ENCODE data around the gene MS4A6E.
A peak's percentile ranks its signal among the peaks of the same experiment; 100 is the strongest.

The MS4A6E gene

DNA sequence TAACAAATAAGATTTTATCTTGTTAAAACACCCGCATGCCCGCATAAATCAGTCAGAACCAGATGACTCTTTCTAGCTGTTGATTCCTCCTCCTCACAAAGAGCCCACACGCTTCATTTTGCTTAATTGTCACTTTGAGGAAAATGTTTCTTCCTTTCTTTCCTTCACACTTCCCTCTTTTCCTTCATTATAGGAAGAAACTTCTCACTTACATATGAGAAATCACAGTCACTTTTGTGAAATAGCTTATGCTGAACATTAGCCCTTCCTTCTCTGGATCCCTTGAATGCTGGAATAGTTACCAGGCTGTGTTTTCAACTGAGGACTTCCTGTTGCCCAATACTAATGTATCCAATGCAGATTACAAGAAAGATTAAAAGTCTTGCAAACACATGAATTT is 5.8 kb downstream of the MS4A6E start:
- H3K36me3 ChIP-seq, result no peaks in the 10 kb centered on the region
- H3K4me2 ChIP-seq, result no peak overlapping the region
- TF ChIP-seq Cebpa-rat (IDR thresholded peaks at IDR 0.05), result no peak
- no peak overlapping the region for H3K27ac ChIP-seq
- peaks cover 10% of the 10 kb centered on the region; the same call in 1 of the 2 replicates for H3K9me3 ChIP-seq
- H4K20me1 ChIP-seq, result no peaks in the 10 kb centered on the region
- peaks cover 12% of the 10 kb centered on the region for H3K4me1 ChIP-seq
- H3K4me3 ChIP-seq, result no peak overlapping the region
- no peak overlapping the region for H3K9ac ChIP-seq
- no peaks in the 10 kb centered on the region for H3K27me3 ChIP-seq

DNA sequence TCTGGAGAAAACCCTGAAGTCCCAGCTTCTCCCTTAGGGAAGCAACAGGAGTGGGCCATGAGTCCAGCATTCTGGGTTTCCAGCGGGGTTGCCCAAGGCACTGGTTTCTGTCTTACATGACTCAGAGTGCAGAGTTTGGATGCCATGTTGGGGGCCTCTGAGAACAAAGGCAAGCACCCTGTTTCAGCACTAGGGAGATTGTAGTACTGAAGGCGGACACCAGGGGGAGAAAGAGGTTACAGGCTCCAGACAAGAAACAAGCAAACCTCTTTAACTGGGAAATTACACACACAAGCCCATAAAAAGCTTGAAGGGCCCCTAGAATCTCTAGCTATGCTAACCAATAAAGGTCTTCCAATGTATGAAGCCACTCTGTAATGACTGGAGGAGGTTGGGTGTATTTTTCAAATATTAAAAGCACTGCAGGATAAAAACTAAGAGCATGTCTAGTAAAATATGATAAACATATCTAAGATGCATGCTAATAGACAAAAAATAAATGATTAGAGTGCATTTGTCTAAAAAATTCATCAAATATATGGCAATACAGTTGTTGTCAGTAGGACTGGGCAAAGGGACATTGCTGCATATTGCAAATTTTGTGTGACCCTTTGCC is 7.1 kb downstream of the MS4A6E start:
- H3K9ac ChIP-seq, result no peak overlapping the region
- no peak overlapping the region for H3K27ac ChIP-seq
- no peak overlapping the region for H3K4me2 ChIP-seq
- no peaks in the 10 kb centered on the region for H3K27me3 ChIP-seq
- H3K9me3 ChIP-seq, result peaks cover 10% of the 10 kb centered on the region; the same call in 1 of the 2 replicates
- H3K4me3 ChIP-seq, result no peak overlapping the region
- no peaks in the 10 kb centered on the region for H3K36me3 ChIP-seq
- TF ChIP-seq Cebpa-rat (IDR thresholded peaks at IDR 0.05), result no peak
- H4K20me1 ChIP-seq, result no peaks in the 10 kb centered on the region
- H3K4me1 ChIP-seq, result peaks cover 12% of the 10 kb centered on the region

DNA sequence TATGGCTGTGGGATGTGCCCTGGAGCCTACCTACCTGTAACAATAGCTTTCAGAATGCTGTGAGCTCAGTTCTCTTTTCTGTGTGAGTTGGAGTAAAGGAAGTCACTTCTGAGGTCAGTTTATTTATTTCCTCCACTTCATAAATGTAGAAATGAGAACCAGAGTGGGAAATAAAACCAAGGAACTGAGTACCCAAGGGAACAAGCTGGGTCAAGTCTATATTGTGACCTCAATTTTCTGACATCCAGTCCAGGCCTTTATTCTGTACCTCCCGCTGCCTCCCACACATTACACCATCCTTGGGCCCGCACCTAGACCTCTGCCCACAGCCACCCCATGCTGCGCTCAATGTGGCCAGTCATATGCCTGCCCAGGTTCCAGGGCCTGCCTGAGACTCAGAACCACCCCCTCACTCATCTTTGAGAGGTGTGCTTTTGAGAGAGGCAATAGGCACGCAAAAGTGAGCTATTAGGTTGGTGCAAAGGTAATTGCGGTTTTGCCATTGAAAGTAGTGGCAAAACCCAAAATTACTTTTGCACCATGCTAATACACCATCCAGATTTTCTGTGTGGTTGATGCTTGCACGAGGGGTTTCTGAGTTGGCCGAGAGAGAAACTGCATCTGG is 9.8 kb downstream of the MS4A6E start:
- Histone ChIP-seq H3K27ac (no peak overlapping the region), H3K9ac (no peak overlapping the region), H3K4me3 (no peak overlapping the region), H3K27me3 (no peaks in the 10 kb centered on the region), H3K4me2 (peak overlapping the region; percentile 38), H3K4me1 (peaks cover 12% of the 10 kb centered on the region), H4K20me1 (no peaks in the 10 kb centered on the region), H3K36me3 (no peaks in the 10 kb centered on the region), H3K9me3 (no peaks in the 10 kb centered on the region)
- TF ChIP-seq Cebpa-rat (IDR thresholded peaks at IDR 0.05), result no peak

DNA sequence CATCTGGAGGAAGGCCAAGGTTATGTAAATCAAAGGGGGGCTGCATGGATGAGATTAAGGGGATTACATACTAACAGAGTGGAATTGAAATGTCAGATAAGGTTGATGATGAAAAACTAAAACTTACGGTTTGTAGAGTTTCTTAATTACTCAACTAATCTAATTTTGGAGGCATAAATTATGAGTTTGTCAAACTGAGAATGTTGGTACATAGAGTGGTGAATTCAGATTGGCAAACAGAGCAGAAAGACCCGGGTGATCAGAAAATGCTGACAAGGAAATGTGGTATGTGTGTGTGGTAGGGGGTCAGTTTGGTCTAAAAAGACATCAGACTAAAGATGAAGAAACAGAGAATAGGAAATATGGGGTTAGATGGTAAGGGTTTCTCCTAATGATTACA is 11.0 kb downstream of the MS4A6E start:
- TF ChIP-seq Cebpa-rat (IDR thresholded peaks at IDR 0.05), result no peak
- no peaks in the 10 kb centered on the region for H3K27me3 ChIP-seq
- no peak overlapping the region for H3K9ac ChIP-seq
- peaks cover 12% of the 10 kb centered on the region for H3K4me1 ChIP-seq
- no peaks in the 10 kb centered on the region for H3K36me3 ChIP-seq
- H3K4me3 ChIP-seq, result no peak overlapping the region
- no peaks in the 10 kb centered on the region for H4K20me1 ChIP-seq
- 0 out of 2 replicates have a peak, but pooled peaks cover 6% of the 10 kb centered on the region for H3K9me3 ChIP-seq
- H3K4me2 ChIP-seq, result no peak overlapping the region
- H3K27ac ChIP-seq, result no peak overlapping the region

DNA sequence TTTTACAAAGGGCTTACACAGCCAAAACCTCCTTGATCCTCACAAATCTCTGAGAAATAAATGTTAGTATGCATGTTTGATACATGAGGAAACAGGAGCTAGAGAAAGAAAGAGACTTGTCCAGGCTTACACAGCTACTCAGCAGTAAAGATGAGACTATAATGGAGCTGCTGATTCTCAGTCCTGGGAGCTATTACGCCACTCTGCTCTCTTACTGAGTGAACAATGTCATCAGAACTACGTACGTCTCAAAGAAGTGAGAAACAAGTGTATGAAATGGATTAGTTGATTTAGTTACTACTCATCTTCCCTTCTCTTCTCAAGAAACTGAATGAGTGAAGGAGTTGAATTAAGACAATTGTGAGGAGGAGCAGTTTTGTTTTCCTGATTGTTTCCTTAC is 12.3 kb downstream of the MS4A6E start:
- H3K36me3 ChIP-seq, result no peaks in the 10 kb centered on the region
- H4K20me1 ChIP-seq, result no peaks in the 10 kb centered on the region
- no peak overlapping the region for H3K27ac ChIP-seq
- H3K4me1 ChIP-seq, result peaks cover 12% of the 10 kb centered on the region
- H3K4me3 ChIP-seq, result no peak overlapping the region
- H3K4me2 ChIP-seq, result no peak overlapping the region
- no peaks in the 10 kb centered on the region for H3K27me3 ChIP-seq
- no peak overlapping the region for H3K9ac ChIP-seq
- no peak for TF ChIP-seq Cebpa-rat (IDR thresholded peaks at IDR 0.05)
- 0 out of 2 replicates have a peak, but pooled peaks cover 6% of the 10 kb centered on the region for H3K9me3 ChIP-seq

DNA sequence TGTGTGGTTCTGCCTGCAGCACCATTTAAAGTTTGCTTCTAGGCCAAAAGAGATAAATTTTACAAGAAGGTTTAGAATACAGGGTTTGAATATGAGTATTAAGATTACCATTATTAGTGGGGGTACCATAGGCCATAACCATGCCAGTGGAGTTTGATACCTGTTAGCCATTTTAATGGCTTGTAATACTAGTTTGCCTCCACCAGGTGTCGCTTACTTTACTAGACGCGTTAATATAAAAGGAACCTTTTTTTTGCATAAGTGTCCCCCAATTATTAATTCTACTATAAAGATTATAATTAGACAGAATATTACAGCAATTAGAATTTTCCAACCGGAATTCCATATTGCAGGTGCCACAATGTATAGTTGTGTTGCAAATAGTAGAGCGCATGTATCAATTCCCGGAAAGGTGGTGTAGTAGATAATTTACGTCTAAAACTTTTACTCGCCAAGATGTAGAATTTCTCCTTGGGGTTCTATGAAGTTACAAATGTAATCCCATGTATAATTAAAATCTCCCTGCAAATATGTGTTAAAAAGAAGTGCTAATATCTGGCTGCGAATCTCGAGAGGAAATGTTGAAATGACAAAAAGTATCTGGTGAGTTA is 16.1 kb downstream of the MS4A6E start:
- Histone ChIP-seq H3K27me3 (no peaks in the 10 kb centered on the region), H3K4me2 (no peak overlapping the region), H3K9ac (no peak overlapping the region), H4K20me1 (no peaks in the 10 kb centered on the region), H3K4me1 (no peaks in the 10 kb centered on the region), H3K9me3 (0 out of 2 replicates have a peak, but pooled peaks cover 6% of the 10 kb centered on the region), H3K27ac (no peak overlapping the region), H3K36me3 (no peaks in the 10 kb centered on the region), H3K4me3 (no peak overlapping the region)
- TF ChIP-seq Cebpa-rat (IDR thresholded peaks at IDR 0.05), result no peak

DNA sequence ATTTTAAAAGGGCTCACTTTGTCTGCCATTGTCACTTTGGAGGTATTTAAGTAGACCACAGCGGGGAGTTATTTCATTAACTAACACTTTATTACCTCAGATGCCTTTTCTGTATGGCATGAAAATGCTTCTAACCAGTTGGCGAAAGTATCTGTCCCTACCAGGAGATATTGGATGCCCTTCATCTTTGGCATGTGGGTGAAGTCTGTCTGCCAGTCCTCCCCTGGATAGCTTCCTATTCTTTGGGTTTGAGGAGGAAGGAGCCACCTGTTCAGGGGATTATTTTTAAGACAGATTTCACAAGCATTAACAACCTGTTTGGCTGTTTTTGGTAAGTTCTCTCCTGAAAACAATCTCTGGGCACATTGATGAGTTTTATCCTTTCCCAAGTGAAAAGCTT is 17.1 kb downstream of the MS4A6E start:
- Histone ChIP-seq H3K9ac (no peak overlapping the region), H3K36me3 (no peaks in the 10 kb centered on the region), H3K27ac (no peak overlapping the region), H4K20me1 (no peaks in the 10 kb centered on the region), H3K4me1 (no peaks in the 10 kb centered on the region), H3K9me3 (0 out of 2 replicates have a peak, but pooled peaks cover 6% of the 10 kb centered on the region), H3K27me3 (no peaks in the 10 kb centered on the region), H3K4me2 (no peak overlapping the region), H3K4me3 (no peak overlapping the region)
- no peak for TF ChIP-seq Cebpa-rat (IDR thresholded peaks at IDR 0.05)

DNA sequence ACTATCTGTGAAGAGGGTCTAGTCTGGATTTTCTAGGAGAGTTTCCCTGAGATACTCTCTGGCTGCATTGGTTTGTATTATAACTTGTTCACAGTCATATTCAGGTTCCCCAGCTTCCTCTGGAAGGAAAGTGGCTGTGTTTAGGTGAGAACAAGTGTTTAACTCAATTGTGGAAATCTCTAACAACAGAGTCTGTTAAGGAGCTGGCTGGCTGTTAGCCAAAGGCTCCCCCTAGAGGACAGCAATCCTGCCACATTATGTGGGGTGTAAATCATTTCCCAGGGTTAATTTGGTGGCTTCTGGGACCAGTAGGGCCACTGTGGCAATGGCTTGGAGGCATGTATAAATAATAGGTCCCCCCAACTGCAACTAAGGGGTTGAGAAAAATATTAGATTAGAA is 18.4 kb downstream of the MS4A6E start:
- Histone ChIP-seq H3K9ac (no peak overlapping the region), H3K27ac (no peak overlapping the region), H3K4me3 (no peak overlapping the region), H3K27me3 (no peaks in the 10 kb centered on the region), H4K20me1 (no peaks in the 10 kb centered on the region), H3K36me3 (no peaks in the 10 kb centered on the region), H3K4me2 (no peak overlapping the region), H3K9me3 (0 out of 2 replicates have a peak, but pooled peaks cover 6% of the 10 kb centered on the region), H3K4me1 (no peaks in the 10 kb centered on the region)
- TF ChIP-seq Cebpa-rat (IDR thresholded peaks at IDR 0.05), result no peak

DNA sequence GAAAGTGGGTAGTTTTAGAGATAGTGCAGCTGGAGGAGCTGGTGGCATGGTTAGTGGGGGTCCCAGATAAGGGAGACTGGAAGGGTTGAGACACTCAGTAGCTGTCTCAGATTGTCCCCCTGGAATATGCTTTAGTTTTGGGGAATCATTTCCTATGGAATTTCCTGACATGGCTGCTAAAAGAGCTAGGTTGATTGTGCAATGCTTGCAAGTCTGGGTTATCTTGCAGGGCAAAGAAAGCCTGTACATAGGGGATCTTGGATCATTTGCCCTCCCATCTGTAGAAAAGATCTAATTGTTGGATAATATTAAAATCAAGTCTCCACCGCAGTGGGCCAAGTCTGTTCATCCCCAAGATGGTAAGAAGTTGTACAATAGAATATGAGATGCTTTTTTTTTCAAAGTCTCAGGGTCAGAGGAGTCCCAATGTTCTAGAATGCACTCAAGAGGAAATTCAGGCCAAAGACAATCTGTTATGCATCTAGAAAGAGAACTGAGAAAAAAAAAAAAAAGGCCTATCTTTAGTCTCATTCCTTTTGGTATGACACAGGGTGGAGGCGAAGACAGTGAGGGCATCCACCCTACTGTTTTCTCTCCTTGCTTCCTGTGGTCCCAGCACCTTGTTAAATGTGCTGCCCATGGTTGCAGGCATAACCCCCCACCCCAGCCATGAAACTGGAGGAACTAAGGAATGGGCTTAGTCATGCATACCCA is 20.2 kb downstream of the MS4A6E start:
- Histone ChIP-seq H3K27me3 (no peaks in the 10 kb centered on the region), H3K36me3 (no peaks in the 10 kb centered on the region), H3K27ac (no peak overlapping the region), H3K9me3 (0 out of 2 replicates have a peak, but pooled peaks cover 8% of the 10 kb centered on the region), H4K20me1 (no peaks in the 10 kb centered on the region), H3K9ac (no peak overlapping the region), H3K4me1 (no peaks in the 10 kb centered on the region), H3K4me2 (no peak overlapping the region), H3K4me3 (no peak overlapping the region)
- TF ChIP-seq Cebpa-rat (IDR thresholded peaks at IDR 0.05), result no peak

DNA sequence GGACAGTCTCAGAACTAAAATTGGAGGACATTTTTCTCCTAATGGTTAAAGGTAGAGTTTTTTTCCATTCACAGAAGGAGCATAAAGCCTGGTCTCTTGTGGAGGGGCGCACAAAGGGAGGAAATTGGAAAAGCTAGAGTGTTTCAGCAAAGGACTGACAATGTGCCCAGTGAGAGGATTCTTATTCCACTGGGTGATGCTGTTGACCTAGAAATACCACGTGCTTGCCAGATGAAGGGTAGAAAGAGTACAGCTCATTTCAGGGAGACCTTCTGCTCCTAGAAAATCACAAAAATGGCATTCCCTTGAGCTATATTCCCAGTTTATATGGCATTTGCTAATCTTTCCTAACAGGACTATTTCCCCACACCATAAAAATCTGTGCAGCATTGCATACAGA is 21.1 kb downstream of the MS4A6E start:
- H3K9ac ChIP-seq, result no peak overlapping the region
- H3K27me3 ChIP-seq, result no peaks in the 10 kb centered on the region
- no peak overlapping the region for H3K4me2 ChIP-seq
- H3K4me1 ChIP-seq, result no peaks in the 10 kb centered on the region
- no peaks in the 10 kb centered on the region for H3K36me3 ChIP-seq
- no peaks in the 10 kb centered on the region for H4K20me1 ChIP-seq
- peaks cover 5% of the 10 kb centered on the region; the same call in 1 of the 2 replicates for H3K9me3 ChIP-seq
- H3K4me3 ChIP-seq, result no peak overlapping the region
- no peak for TF ChIP-seq Cebpa-rat (IDR thresholded peaks at IDR 0.05)
- no peak overlapping the region for H3K27ac ChIP-seq

Data from BLaER1 (cell line).